DND-41 (cell line): ENCODE measurements around the gene CASQ2.

Source experiments
- CTCF ChIP-seq: IDR thresholded peaks from 2 replicates; pipeline ENCODE4 v1.5.1; 2012; ENCODE audit warnings: borderline replicate concordance, low read length, moderate library complexity, mild to moderate bottlenecking; ENCODE audit not compliant: poor library complexity, severe bottlenecking; ENCODE audit errors: extremely low read depth
- EZH2 ChIP-seq: IDR thresholded peaks from 3 replicates; pipeline ENCODE4 v1.6.1; 2012; ENCODE audit warnings: borderline replicate concordance, low read depth, mild to moderate bottlenecking, moderate library complexity, low read length, inconsistent platforms; ENCODE audit not compliant: severe bottlenecking

- TF ChIP-seq CTCF (no peak), EZH2 (no peak)
Measured at GRCh38 chr1:115701090-115701489, 67.4 kb downstream of the CASQ2 start.
